GM18520 (cell line): Measurements from ENCODE around the gene BGN.
A peak's percentile ranks its signal among the peaks of the same experiment; 100 is the strongest.

Experiments used
- ATAC-seq: cut with Tn5 transposase; IDR thresholded peaks from one replicate; pipeline ENCODE4 v1.9.1; 2021; ENCODE audit not compliant: unreplicated experiment

The BGN gene

GRCh38 chrX:153502796-153503195 lies 8.0 kb downstream of the BGN start:
- ATAC-seq: no peak

- no peak for ATAC-seq
These were observed 9.8 kb downstream of the BGN start for GRCh38 chrX:153504445-153505016.

GRCh38 chrX:153505361-153505760 lies 10.6 kb downstream of the BGN start:
- ATAC-seq: no peak

GRCh38 chrX:153507484-153508178 lies 12.9 kb downstream of the BGN start:
- ATAC-seq: peak; percentile 70

GRCh38 chrX:153509592-153509991 lies 14.8 kb downstream of the BGN start:
- no peak for ATAC-seq

- ATAC-seq: no peak
These were observed 15.6 kb downstream of the BGN start for GRCh38 chrX:153510383-153510782.

GRCh38 chrX:153511784-153512500 lies 17.2 kb downstream of the BGN start:
- ATAC-seq: no peak

- no peak for ATAC-seq
These were observed 17.7 kb downstream of the BGN start for GRCh38 chrX:153512501-153512893.

GRCh38 chrX:153513265-153513664 lies 18.5 kb downstream of the BGN start:
- no peak for ATAC-seq

- no peak for ATAC-seq
These were observed 19.5 kb downstream of the BGN start for GRCh38 chrX:153514259-153514658.

GRCh38 chrX:153515435-153515834 lies 20.7 kb downstream of the BGN start:
- ATAC-seq: no peak

- no peak for ATAC-seq
These were observed 21.3 kb downstream of the BGN start for GRCh38 chrX:153516073-153516472.

GRCh38 chrX:153517423-153517822 lies 22.6 kb downstream of the BGN start, which contains the start of gene ATP2B3:
Gene ATP2B3, plus strand, starts transcription at chrX:153517642. Its CDS starts 18,606 bp downstream, at chrX:153536248.
- no peak for ATAC-seq

- no peak for ATAC-seq
These were observed 23.4 kb downstream of the BGN start for GRCh38 chrX:153517946-153518834.

- ATAC-seq: no peak
These were observed 24.9 kb downstream of the BGN start for GRCh38 chrX:153519569-153520286.

- no peak for ATAC-seq
These were observed 25.6 kb downstream of the BGN start for GRCh38 chrX:153520287-153520917.

GRCh38 chrX:153521034-153521433 lies 26.3 kb downstream of the BGN start:
- no peak for ATAC-seq

GRCh38 chrX:153522259-153522658 lies 27.5 kb downstream of the BGN start:
- ATAC-seq: no peak

GRCh38 chrX:153523269-153523668 lies 28.5 kb downstream of the BGN start:
- no peak for ATAC-seq

- no peak for ATAC-seq
These were observed 29.5 kb downstream of the BGN start for GRCh38 chrX:153524234-153524633.
